NCI-H524 treated with DMSO at 0.1 percent for 48 hours (cell line): Measurements from ENCODE around the gene KRT80.

Source experiments
- DNase-seq: peaks from one replicate; lab custom pipeline; 2025; lab: John Stamatoyannopoulos, UW

KRT80 gene

GRCh38 chr12:52130711-52131110 is 61.1 kb downstream of the KRT80 start:
- DNase-seq, result peak; percentile 57

GRCh38 chr12:52127683-52128450 is 63.9 kb downstream of the KRT80 start:
- DNase-seq, result no peak

GRCh38 chr12:52126605-52127578 is 64.9 kb downstream of the KRT80 start:
- no peak for DNase-seq

GRCh38 chr12:52126050-52126604 is 65.7 kb downstream of the KRT80 start:
- no peak for DNase-seq

GRCh38 chr12:52125476-52125900 is 66.3 kb downstream of the KRT80 start:
- no peak for DNase-seq

GRCh38 chr12:52123487-52124186 is 68.2 kb downstream of the KRT80 start:
- DNase-seq, result no peak

- no peak for DNase-seq
Measured at GRCh38 chr12:52122904-52123303, 68.9 kb downstream of the KRT80 start.

GRCh38 chr12:52122540-52122871 is 69.3 kb downstream of the KRT80 start:
- DNase-seq, result no peak

- peak; percentile 3 for DNase-seq
Measured at GRCh38 chr12:52121824-52122539, 69.8 kb downstream of the KRT80 start.

GRCh38 chr12:52120951-52121823 is 70.6 kb downstream of the KRT80 start:
- DNase-seq, result no peak

GRCh38 chr12:52119398-52120254 is 72.2 kb downstream of the KRT80 start:
- DNase-seq, result no peak
